Measurements from ENCODE around the gene FRMD4B. TPM values are rescaled to one million over a fixed set of nuclear protein-coding genes. Genes with fewer than 3 reads are reported as not detected.

The FRMD4B gene
- polyA plus RNA-seq, 2 of the 4 experiments (the other 2 are of a cell fraction): 0.92 to 5.9 TPM

DNA sequence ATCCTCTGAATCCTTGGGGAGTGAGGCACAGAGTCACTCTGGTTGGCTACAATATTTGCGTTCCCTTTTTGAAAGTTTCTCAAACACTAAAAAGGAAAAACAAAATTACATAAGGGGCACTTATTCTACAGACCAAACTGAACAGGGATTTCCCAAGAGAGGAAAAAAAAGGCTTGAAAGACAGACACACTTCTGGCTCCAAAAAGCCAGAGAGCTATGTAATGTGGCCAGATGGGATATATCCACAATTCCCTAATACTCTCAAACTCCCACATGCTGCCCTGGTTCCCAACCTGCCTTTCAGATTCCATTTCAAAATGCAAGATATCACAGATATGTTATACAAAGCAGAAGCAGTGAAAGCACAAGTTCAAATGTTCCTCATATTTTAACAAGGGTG, 1.6 kb downstream of the FRMD4B start:
- H3K4me3 ChIP-seq: no peak overlapping the region
- H3K4me1 ChIP-seq: no peaks in the 10 kb centered on the region
- FAIRE-seq (no peak), DNase-seq (ENCODE audit: low read depth in 1 of 2, low spot score in 1 of 2) (no peak), ATAC-seq (no peak)
- POLR2A ChIA-PET: no interaction called here
- WGBS (ENCODE audit: missing lambda C conversion rate): 85% methylated on average over 1 of the region's 1 CpG
- no peak for TF ChIP-seq ZSCAN20 (CRISPR knock-in tag; IDR thresholded peaks at IDR 0.05)
- no peak for TF ChIP-seq FOSB (CRISPR knock-in tag; IDR thresholded peaks at IDR 0.05)
- TF ChIP-seq POLR2A (IDR thresholded peaks at IDR 0.05; ENCODE audit: low read length): no peak
- TF ChIP-seq, protein P1, sequence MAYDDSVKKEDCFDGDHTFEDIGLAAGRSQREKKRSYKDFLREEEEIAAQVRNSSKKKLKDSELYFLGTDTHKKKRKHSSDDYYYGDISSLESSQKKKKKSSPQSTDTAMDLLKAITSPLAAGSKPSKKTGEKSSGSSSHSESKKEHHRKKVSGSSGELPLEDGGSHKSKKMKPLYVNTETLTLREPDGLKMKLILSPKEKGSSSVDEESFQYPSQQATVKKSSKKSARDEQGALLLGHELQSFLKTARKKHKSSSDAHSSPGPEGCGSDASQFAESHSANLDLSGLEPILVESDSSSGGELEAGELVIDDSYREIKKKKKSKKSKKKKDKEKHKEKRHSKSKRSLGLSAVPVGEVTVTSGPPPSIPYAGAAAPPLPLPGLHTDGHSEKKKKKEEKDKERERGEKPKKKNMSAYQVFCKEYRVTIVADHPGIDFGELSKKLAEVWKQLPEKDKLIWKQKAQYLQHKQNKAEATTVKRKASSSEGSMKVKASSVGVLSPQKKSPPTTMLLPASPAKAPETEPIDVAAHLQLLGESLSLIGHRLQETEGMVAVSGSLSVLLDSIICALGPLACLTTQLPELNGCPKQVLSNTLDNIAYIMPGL (CRISPR knock-in tag; IDR thresholded peaks at IDR 0.05; ENCODE audit: borderline replicate concordance): no peak
- TF ChIP-seq, protein P2, sequence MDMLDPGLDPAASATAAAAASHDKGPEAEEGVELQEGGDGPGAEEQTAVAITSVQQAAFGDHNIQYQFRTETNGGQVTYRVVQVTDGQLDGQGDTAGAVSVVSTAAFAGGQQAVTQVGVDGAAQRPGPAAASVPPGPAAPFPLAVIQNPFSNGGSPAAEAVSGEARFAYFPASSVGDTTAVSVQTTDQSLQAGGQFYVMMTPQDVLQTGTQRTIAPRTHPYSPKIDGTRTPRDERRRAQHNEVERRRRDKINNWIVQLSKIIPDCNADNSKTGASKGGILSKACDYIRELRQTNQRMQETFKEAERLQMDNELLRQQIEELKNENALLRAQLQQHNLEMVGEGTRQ (IDR thresholded peaks at IDR 0.05): no peak
- no peak for TF ChIP-seq FOSL2 (IDR thresholded peaks at IDR 0.05)
- no peak for TF ChIP-seq FOSL2 (CRISPR knock-in tag; IDR thresholded peaks at IDR 0.05)
- no peak for TF ChIP-seq PHF8 (IDR thresholded peaks at IDR 0.05; ENCODE audit: borderline replicate concordance, low read depth)
- no peak for TF ChIP-seq CBX8 (IDR thresholded peaks at IDR 0.05)
- no peak for TF ChIP-seq ZC3H11A (IDR thresholded peaks at IDR 0.05)
- TF ChIP-seq CHD4 (IDR thresholded peaks at IDR 0.05; ENCODE audit: borderline replicate concordance): no peak
- TF ChIP-seq CHD2 (IDR thresholded peaks at IDR 0.05; ENCODE audit: low read length, partially characterized antibody): no peak
- no peak for TF ChIP-seq ZNF302 (CRISPR knock-in tag; IDR thresholded peaks at IDR 0.05)
- TF ChIP-seq SREBF2 (IDR thresholded peaks at IDR 0.05): no peak
- no peak for TF ChIP-seq CBX2 (IDR thresholded peaks at IDR 0.05; ENCODE audit: borderline replicate concordance, low read depth)
- no peak for TF ChIP-seq JUNB (IDR thresholded peaks at IDR 0.05)
- TF ChIP-seq HOXB13 (CRISPR knock-in tag; IDR thresholded peaks at IDR 0.05; ENCODE audit: low read depth): no peak
- TF ChIP-seq, protein P3, sequence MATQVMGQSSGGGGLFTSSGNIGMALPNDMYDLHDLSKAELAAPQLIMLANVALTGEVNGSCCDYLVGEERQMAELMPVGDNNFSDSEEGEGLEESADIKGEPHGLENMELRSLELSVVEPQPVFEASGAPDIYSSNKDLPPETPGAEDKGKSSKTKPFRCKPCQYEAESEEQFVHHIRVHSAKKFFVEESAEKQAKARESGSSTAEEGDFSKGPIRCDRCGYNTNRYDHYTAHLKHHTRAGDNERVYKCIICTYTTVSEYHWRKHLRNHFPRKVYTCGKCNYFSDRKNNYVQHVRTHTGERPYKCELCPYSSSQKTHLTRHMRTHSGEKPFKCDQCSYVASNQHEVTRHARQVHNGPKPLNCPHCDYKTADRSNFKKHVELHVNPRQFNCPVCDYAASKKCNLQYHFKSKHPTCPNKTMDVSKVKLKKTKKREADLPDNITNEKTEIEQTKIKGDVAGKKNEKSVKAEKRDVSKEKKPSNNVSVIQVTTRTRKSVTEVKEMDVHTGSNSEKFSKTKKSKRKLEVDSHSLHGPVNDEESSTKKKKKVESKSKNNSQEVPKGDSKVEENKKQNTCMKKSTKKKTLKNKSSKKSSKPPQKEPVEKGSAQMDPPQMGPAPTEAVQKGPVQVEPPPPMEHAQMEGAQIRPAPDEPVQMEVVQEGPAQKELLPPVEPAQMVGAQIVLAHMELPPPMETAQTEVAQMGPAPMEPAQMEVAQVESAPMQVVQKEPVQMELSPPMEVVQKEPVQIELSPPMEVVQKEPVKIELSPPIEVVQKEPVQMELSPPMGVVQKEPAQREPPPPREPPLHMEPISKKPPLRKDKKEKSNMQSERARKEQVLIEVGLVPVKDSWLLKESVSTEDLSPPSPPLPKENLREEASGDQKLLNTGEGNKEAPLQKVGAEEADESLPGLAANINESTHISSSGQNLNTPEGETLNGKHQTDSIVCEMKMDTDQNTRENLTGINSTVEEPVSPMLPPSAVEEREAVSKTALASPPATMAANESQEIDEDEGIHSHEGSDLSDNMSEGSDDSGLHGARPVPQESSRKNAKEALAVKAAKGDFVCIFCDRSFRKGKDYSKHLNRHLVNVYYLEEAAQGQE (IDR thresholded peaks at IDR 0.05): no peak
- TF ChIP-seq JUN (IDR thresholded peaks at IDR 0.05): no peak
- no peak for TF ChIP-seq KDM5A (IDR thresholded peaks at IDR 0.05)
- no peak overlapping the region for H3K4me2 ChIP-seq
- H3K27ac ChIP-seq: no peak overlapping the region
- no peaks in the 10 kb centered on the region for H3K9me3 ChIP-seq
- CTCF ChIA-PET: interaction anchor here (1.0 to 1.3 kb wide), 2 partner anchors 14 to 74 kb away, joined by 3 read pairs; no protein-coding TSS in a partner anchor

DNA sequence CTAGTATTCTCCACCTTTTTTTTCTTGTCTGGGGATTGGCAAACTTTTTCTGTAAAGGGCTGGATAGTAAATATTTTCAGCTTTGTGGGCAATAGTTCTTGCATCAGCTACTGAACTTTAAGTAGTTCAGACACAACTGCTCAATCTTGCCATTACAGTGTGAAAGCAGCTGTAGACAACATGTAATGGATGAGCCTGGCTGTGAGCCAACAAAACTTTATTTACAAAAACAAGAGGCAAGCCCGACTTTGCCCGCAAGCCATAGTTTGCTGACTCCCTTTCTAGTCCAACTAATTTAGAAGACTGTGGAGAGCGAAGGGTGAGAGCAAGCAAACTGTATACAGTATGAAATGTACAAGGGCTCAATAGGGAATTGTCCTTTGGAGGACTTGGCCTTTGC, 6.2 kb downstream of the FRMD4B start:
- TF ChIP-seq, protein P4, sequence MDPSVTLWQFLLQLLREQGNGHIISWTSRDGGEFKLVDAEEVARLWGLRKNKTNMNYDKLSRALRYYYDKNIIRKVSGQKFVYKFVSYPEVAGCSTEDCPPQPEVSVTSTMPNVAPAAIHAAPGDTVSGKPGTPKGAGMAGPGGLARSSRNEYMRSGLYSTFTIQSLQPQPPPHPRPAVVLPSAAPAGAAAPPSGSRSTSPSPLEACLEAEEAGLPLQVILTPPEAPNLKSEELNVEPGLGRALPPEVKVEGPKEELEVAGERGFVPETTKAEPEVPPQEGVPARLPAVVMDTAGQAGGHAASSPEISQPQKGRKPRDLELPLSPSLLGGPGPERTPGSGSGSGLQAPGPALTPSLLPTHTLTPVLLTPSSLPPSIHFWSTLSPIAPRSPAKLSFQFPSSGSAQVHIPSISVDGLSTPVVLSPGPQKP (IDR thresholded peaks at IDR 0.05; ENCODE audit: low read depth, low read length): no peak
- TF ChIP-seq, protein P5, sequence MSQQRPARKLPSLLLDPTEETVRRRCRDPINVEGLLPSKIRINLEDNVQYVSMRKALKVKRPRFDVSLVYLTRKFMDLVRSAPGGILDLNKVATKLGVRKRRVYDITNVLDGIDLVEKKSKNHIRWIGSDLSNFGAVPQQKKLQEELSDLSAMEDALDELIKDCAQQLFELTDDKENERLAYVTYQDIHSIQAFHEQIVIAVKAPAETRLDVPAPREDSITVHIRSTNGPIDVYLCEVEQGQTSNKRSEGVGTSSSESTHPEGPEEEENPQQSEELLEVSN (IDR thresholded peaks at IDR 0.05; ENCODE audit: borderline replicate concordance, low read depth): no peak
- TF ChIP-seq NPAS2 (CRISPR knock-in tag; IDR thresholded peaks at IDR 0.05; ENCODE audit: borderline replicate concordance) (no peak), JUNB (IDR thresholded peaks at IDR 0.05) (no peak), ZC3H11A (IDR thresholded peaks at IDR 0.05) (no peak)
- FAIRE-seq: no peak
- H3K27ac ChIP-seq: no peak overlapping the region
- ATAC-seq: no peak
- DNase-seq (ENCODE audit: low read depth in 1 of 2, low spot score in 1 of 2): no peak
- H3K4me2 ChIP-seq: no peak overlapping the region
- ChIA-PET CTCF (interaction anchor here (0.7 kb wide), 1 partner anchor 214 kb away, joined by 3 read pairs; no protein-coding TSS in a partner anchor), POLR2A (no interaction called here)
- no peaks in the 10 kb centered on the region for H3K9me3 ChIP-seq
- H3K4me1 ChIP-seq: no peaks in the 10 kb centered on the region
- 41% methylated on average over 3 of the region's 3 CpGs for WGBS (ENCODE audit: missing lambda C conversion rate)
- no peak overlapping the region for H3K4me3 ChIP-seq

Data from A549 (cell line).